OCI-LY3 (cell line): ENCODE results near the gene ABCB9.

Experiments used
- H2AFZ ChIP-seq: fragments of 200-600, 300-600 bp; shearing (Covaris generic); 2 replicates; pipeline ENCODE4 v1.6.0; 2014; ENCODE audit warnings: antibody characterized with exemption, low read depth, low read length
- H3K27ac ChIP-seq: fragments of 200-600, 300-600 bp; sonication (generic); 2 replicates; pipeline ENCODE4 v1.5.1; 2014; ENCODE audit warnings: mild to moderate bottlenecking, low read length, moderate library complexity, mixed read lengths
- H3K27me3 ChIP-seq: fragments of 200-600, 300-600 bp; sonication (generic); 2 replicates; pipeline ENCODE4 v1.6.1; 2014; ENCODE audit warnings: low read depth, low read length, mixed read lengths
- H3K36me3 ChIP-seq: fragments of 200-600, 300-600 bp; sonication (generic); replicated peaks from 2 replicates; pipeline ENCODE3; 2014; ENCODE audit warnings: low read depth, low read length, mixed read lengths
- H3K4me1 ChIP-seq: fragments of 300-600, 200-600 bp; sonication (generic); 2 replicates; pipeline ENCODE4 v1.6.1; 2014; ENCODE audit warnings: low read length, mixed read lengths
- H3K4me2 ChIP-seq: fragments of 200-600, 300-600 bp; sonication (generic); 2 replicates; pipeline ENCODE4 v1.6.1; 2014; ENCODE audit warnings: low read length, mixed read lengths
- H3K4me3 ChIP-seq: fragments of 300-600, 200-600 bp; sonication (generic); 2 replicates; pipeline ENCODE4 v1.5.1; 2014; ENCODE audit warnings: antibody characterized with exemption, mild to moderate bottlenecking, low read length, moderate library complexity
- H3K79me2 ChIP-seq: fragments of 300-600, 200-600 bp; shearing (Covaris generic); 2 replicates; pipeline ENCODE4 v1.6.1; 2014; ENCODE audit warnings: mild to moderate bottlenecking, low read length, mixed read lengths
- H3K9ac ChIP-seq: fragments of 300-600, 200-600 bp; shearing (Covaris generic); 2 replicates; pipeline ENCODE4 v1.6.0; 2014; ENCODE audit warnings: mild to moderate bottlenecking, low read length, moderate library complexity
- H3K9me3 ChIP-seq: fragments of 200-600, 300-600 bp; shearing (Covaris generic); 2 replicates; pipeline ENCODE4 v1.6.1; 2014; ENCODE audit warnings: low read length, mixed read lengths; ENCODE audit not compliant: insufficient read depth
- H4K20me1 ChIP-seq: fragments of 200-600, 300-600 bp; sonication (generic); 2 replicates; pipeline ENCODE4 v1.6.1; 2016; ENCODE audit warnings: low read length, mixed read lengths; ENCODE audit not compliant: insufficient read depth
- CTCF ChIP-seq: fragments of 200-600, 300-600 bp; sonication (generic); IDR thresholded peaks from 2 replicates; pipeline ENCODE4 v1.5.1; 2014; ENCODE audit warnings: antibody characterized with exemption, low read length, low read depth
- EZH2phosphoT487 ChIP-seq: fragments of 200-600 bp; shearing (Covaris generic); IDR thresholded peaks from 2 replicates; pipeline ENCODE4 v1.6.1; 2018; ENCODE audit warnings: antibody characterized with exemption, mixed run types, low read depth

Gene ABCB9

GRCh38 chr12:122947352-122947792, 18.9 kb downstream of the ABCB9 start:
- no peak overlapping the region for H3K4me2 ChIP-seq
- no peak overlapping the region for H3K9ac ChIP-seq
- H3K79me2 ChIP-seq: no peaks in the 10 kb centered on the region
- H2AFZ ChIP-seq: no peak overlapping the region
- no peak overlapping the region for H3K4me3 ChIP-seq
- H3K4me1 ChIP-seq: peaks cover 12% of the 10 kb centered on the region; the same call in 1 of the 2 replicates
- TF ChIP-seq CTCF (no peak), EZH2phosphoT487 (no peak)
- H3K36me3 ChIP-seq: no peaks in the 10 kb centered on the region
- H3K27me3 ChIP-seq: peaks cover 6% of the 10 kb centered on the region; the same call in 1 of the 2 replicates
- H3K27ac ChIP-seq: no peak overlapping the region
- H4K20me1 ChIP-seq: no peaks in the 10 kb centered on the region
- H3K9me3 ChIP-seq: no peaks in the 10 kb centered on the region

- Histone ChIP-seq H3K27ac (no peak overlapping the region), H2AFZ (no peak overlapping the region; the same call in 1 of the 2 replicates), H3K4me3 (no peak overlapping the region), H3K79me2 (no peaks in the 10 kb centered on the region), H3K4me2 (no peak overlapping the region), H3K9me3 (no peaks in the 10 kb centered on the region), H4K20me1 (no peaks in the 10 kb centered on the region), H3K9ac (no peak overlapping the region), H3K36me3 (no peaks in the 10 kb centered on the region), H3K4me1 (peaks cover 10% of the 10 kb centered on the region; the same call in 1 of the 2 replicates), H3K27me3 (peaks cover 10% of the 10 kb centered on the region; the same call in 1 of the 2 replicates)
- TF ChIP-seq CTCF: peak; percentile 23; the same call in 1 of the 2 replicates
- TF ChIP-seq EZH2phosphoT487: no peak
These were observed 19.4 kb downstream of the ABCB9 start for GRCh38 chr12:122946690-122947341.

GRCh38 chr12:122944605-122945592, 21.4 kb downstream of the ABCB9 start:
- Histone ChIP-seq H3K4me2 (no peak overlapping the region), H3K4me3 (no peak overlapping the region), H3K79me2 (no peaks in the 10 kb centered on the region), H2AFZ (no peak overlapping the region), H3K36me3 (no peaks in the 10 kb centered on the region), H4K20me1 (no peaks in the 10 kb centered on the region), H3K9me3 (no peaks in the 10 kb centered on the region), H3K4me1 (peaks cover 7% of the 10 kb centered on the region; the same call in 1 of the 2 replicates), H3K27ac (no peak overlapping the region), H3K9ac (no peak overlapping the region), H3K27me3 (peaks cover 10% of the 10 kb centered on the region; the same call in 1 of the 2 replicates)
- TF ChIP-seq CTCF: no peak

GRCh38 chr12:122943196-122943595, 23.1 kb downstream of the ABCB9 start:
- no peaks in the 10 kb centered on the region for H3K79me2 ChIP-seq
- H3K4me1 ChIP-seq: peaks cover 7% of the 10 kb centered on the region; the same call in 1 of the 2 replicates
- H3K9ac ChIP-seq: no peak overlapping the region
- no peaks in the 10 kb centered on the region for H3K9me3 ChIP-seq
- H3K36me3 ChIP-seq: no peaks in the 10 kb centered on the region
- TF ChIP-seq EZH2phosphoT487 (no peak), CTCF (no peak)
- H3K4me3 ChIP-seq: no peak overlapping the region
- no peaks in the 10 kb centered on the region for H4K20me1 ChIP-seq
- H3K27ac ChIP-seq: no peak overlapping the region
- peaks cover 10% of the 10 kb centered on the region; the same call in 1 of the 2 replicates for H3K27me3 ChIP-seq
- no peak overlapping the region for H2AFZ ChIP-seq
- no peak overlapping the region for H3K4me2 ChIP-seq
